Measurements from ENCODE around the gene KIF5A. TPM values are rescaled to one million over a fixed set of nuclear protein-coding genes. Genes with fewer than 3 reads are reported as not detected.
"Not testable (repeated sequence)": the region's sequence is repeated elsewhere in the genome, so short reads cannot be mapped to it uniquely, and the experiment has no call there.

Gene KIF5A
- total RNA-seq, 1 donor from 2014 or later, result 0.43 TPM

GRCh38 chr12:57560516-57560915, 10.7 kb downstream of the KIF5A start:
- Mint-ChIP-seq H3K27ac (ENCODE audit: unreplicated experiment) (no peak overlapping the region), H3K4me3 (ENCODE audit: unreplicated experiment) (no peak overlapping the region), H3K36me3 (ENCODE audit: unreplicated experiment) (no peaks in the 10 kb centered on the region), H3K27me3 (ENCODE audit: unreplicated experiment) (peaks cover 45% of the 10 kb centered on the region), H3K4me1 (ENCODE audit: unreplicated experiment) (no peaks in the 10 kb centered on the region), H3K9me3 (ENCODE audit: unreplicated experiment) (no peaks in the 10 kb centered on the region)
- TF ChIP-seq CTCF (IDR thresholded peaks at IDR 0.05), result no peak
- DNase-seq (ENCODE audit: extremely low spot score, unreplicated experiment), result no peak

GRCh38 chr12:57561117-57561516, 11.3 kb downstream of the KIF5A start:
- H3K4me1 Mint-ChIP-seq (ENCODE audit: unreplicated experiment); H3K9me3 Mint-ChIP-seq (ENCODE audit: unreplicated experiment): not testable (repeated sequence)
- peaks cover 45% of the 10 kb centered on the region for H3K27me3 Mint-ChIP-seq (ENCODE audit: unreplicated experiment)

DNA sequence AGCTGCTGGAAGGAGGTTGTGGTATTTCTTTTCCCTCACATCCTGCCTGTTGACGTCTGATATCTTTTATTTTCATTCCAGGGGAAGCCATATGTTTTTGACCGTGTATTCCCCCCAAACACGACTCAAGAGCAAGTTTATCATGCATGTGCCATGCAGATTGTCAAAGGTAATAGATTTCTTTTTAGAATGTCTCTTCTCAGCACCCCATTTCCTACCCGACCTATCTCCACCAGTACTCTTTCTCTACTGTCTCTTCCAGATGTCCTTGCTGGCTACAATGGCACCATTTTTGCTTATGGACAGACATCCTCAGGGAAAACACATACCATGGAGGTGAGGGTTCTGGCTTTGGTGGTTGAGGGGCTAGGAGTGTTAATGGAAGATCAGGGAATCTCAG, 13.5 kb downstream of the KIF5A start:
- Mint-ChIP-seq H3K4me1 (ENCODE audit: unreplicated experiment) (no peaks in the 10 kb centered on the region), H3K9me3 (ENCODE audit: unreplicated experiment) (no peaks in the 10 kb centered on the region), H3K27me3 (ENCODE audit: unreplicated experiment) (peaks cover 37% of the 10 kb centered on the region), H3K36me3 (ENCODE audit: unreplicated experiment) (no peaks in the 10 kb centered on the region), H3K4me3 (ENCODE audit: unreplicated experiment) (no peak overlapping the region), H3K27ac (ENCODE audit: unreplicated experiment) (no peak overlapping the region)
- TF ChIP-seq CTCF (IDR thresholded peaks at IDR 0.05), result no peak
- DNase-seq (ENCODE audit: extremely low spot score, unreplicated experiment), result no peak

More at GRCh38 chr12:57561117-57561516, 11.3 kb downstream of the KIF5A start:
- DNase-seq (ENCODE audit: extremely low spot score, unreplicated experiment); H3K27ac Mint-ChIP-seq (ENCODE audit: unreplicated experiment); H3K36me3 Mint-ChIP-seq (ENCODE audit: unreplicated experiment); H3K4me3 Mint-ChIP-seq (ENCODE audit: unreplicated experiment): not testable (repeated sequence)

- no peaks in the 10 kb centered on the region for H3K36me3 Mint-ChIP-seq (ENCODE audit: unreplicated experiment)
- no peaks in the 10 kb centered on the region for H3K9me3 Mint-ChIP-seq (ENCODE audit: unreplicated experiment)
- no peak overlapping the region for H3K27ac Mint-ChIP-seq (ENCODE audit: unreplicated experiment)
- H3K27me3 Mint-ChIP-seq (ENCODE audit: unreplicated experiment), result peaks cover 37% of the 10 kb centered on the region
- no peak overlapping the region for H3K4me3 Mint-ChIP-seq (ENCODE audit: unreplicated experiment)
- H3K4me1 Mint-ChIP-seq (ENCODE audit: unreplicated experiment), result no peaks in the 10 kb centered on the region
- no peak for DNase-seq (ENCODE audit: extremely low spot score, unreplicated experiment)
- no peak for TF ChIP-seq CTCF (IDR thresholded peaks at IDR 0.05)
These were observed 14.4 kb downstream of the KIF5A start for GRCh38 chr12:57564178-57564740.

GRCh38 chr12:57568838-57569237, 19.0 kb downstream of the KIF5A start:
- DNase-seq (ENCODE audit: extremely low spot score, unreplicated experiment), result no peak
- Mint-ChIP-seq H3K4me3 (ENCODE audit: unreplicated experiment) (no peak overlapping the region), H3K36me3 (ENCODE audit: unreplicated experiment) (no peaks in the 10 kb centered on the region)

More at GRCh38 chr12:57568838-57569237, 19.0 kb downstream of the KIF5A start:
- no peak for TF ChIP-seq CTCF (IDR thresholded peaks at IDR 0.05)
- Mint-ChIP-seq H3K4me1 (ENCODE audit: unreplicated experiment) (no peaks in the 10 kb centered on the region), H3K27ac (ENCODE audit: unreplicated experiment) (no peak overlapping the region), H3K9me3 (ENCODE audit: unreplicated experiment) (no peaks in the 10 kb centered on the region), H3K27me3 (ENCODE audit: unreplicated experiment) (peaks cover 12% of the 10 kb centered on the region)

Measured in osteocyte (in vitro differentiated cells).